Kasumi-1 (cell line): Measurements from ENCODE around the gene CIAO3.

Experiments
- DNase-seq, 2 experiments: peaks; one replicate each; lab custom pipeline; 2025; lab: John Stamatoyannopoulos, UW

CIAO3 gene

DNA sequence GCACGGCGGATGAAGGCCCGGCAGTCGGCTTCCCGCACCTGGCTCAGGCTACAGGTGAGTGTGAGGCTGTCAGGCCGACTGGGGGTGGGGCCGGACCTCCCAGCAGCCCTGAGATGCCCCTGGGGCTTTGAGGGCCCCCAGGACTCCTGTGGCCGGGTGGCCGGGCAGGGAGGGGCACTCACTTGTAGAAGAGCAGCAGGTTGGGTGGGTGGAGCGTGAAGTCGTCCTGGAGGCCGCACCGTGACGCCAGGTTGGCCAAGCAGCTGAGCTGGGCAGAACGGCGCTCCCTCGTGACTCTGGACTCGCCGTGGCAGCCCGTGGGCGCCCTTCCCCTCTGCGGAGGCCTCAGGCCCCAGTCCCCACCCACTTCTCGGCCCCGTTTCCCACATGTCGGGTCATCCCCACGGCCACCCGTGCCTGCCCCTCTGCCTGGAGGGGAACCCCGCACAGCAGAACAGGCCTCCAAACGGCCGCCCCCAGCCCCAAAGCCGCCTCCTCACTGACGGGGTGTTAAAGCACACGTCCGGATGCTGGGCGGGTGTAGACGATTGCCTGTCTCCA is 34.5 kb upstream of the CIAO3 start:
- no peak for DNase-seq

DNA sequence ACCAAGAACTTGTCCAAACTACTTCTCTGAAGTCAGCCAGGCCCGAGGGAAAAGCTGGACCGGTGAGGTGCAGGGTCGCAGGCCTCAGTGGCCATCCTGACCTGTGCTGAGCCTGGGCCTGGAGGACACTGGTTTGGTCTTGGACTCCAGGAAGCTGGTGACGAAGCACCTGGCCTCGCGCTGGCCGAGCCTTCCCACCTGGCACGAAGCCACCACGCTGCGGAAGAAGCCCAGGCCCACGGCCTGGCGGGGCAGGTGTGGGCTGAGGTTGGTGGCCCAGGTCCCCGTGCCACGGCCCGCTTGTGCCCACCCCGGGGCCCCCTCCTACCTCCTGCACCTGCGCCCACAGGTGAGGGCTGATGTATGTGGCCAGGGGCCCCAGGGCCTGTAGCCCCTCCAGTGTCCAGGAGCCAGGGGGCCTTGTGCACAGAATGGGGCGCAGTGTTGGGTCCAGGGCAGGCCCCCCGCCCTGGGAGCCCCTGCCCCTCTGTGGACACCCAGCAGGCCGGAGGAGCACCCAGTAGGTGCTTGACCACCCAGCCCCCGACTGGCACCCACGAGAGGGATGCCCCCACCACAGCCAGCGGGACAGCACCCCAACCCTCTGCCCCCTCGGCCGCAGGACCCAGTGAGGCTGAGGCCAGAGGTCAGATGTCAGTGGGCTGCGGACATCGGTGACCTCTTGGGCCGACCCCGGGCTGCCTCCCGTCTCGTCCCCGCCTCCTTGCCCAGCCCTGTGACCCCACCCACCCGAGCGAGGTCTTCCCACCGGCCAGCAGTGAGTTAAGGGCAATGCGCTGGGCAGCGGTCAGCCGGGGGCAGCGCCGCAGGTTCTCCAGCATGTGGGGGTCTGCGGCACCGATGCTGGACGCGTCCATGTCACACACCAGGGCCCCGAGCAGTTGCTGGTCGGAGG is 33.5 kb upstream of the CIAO3 start:
- no peak for DNase-seq

- DNase-seq: no peak
Observed at GRCh38 chr16:772959-773358, 32.2 kb upstream of the CIAO3 start.

- no peak for DNase-seq
Observed at GRCh38 chr16:770411-770810, 29.6 kb upstream of the CIAO3 start.

GRCh38 chr16:769934-770333 is 29.1 kb upstream of the CIAO3 start:
- DNase-seq: no peak

DNA sequence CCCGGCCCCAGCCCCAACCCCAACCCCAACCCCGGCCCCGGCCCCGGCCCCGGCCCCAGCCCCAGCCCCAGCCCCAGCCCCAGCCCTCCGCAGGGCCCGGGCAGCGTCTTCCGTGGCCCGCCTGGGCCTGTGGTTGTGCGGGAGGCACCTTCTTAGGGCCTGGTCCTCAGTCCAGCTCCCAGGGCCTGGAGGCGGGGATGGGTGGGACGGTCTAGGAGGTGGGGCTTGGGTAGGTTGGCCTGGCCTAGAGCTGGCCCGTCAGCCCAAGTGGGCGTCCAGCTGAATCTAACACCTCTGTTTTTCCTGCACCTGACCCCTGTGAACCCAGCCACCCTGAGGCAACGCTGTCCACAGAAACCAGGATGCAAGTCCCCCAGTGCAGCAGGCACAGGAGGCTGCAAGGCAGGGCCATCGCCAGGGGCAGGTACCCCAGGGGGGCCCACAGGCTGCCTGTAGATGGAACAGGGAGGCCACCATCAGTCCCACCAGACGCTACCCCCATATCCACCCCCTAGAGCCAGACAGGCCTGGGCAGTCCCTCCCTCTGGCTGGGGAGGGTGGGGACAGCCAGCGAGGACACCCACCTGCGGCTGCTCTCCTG is 28.5 kb upstream of the CIAO3 start:
- DNase-seq: no peak

- DNase-seq: no peak
Observed at GRCh38 chr16:768428-768827, 27.6 kb upstream of the CIAO3 start.

DNA sequence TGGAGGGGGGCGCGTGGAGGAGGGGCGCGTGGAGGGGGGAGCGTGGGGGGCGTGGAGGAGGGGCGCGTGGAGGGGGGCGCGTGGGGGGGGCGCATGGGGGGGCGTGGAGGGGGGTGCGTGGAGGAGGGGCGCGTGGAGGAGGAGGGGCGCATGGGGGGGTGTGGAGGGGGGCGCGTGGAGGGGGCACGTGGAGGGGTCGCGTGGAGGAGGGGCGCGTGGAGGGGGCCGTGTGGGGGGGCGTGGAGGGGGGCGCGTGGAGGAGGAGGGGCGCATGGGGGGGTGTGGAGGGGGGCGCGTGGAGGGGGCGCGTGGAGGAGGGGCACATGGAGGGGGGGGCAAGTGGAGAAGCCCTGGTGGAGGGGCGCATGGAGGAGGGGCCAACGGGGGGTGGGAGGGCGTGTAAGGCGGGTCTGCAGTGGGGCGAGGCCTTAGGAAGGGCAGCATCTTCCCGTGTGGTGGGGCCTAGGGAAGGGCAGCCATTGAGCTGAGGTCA is 27.0 kb upstream of the CIAO3 start:
- no peak for DNase-seq

DNA sequence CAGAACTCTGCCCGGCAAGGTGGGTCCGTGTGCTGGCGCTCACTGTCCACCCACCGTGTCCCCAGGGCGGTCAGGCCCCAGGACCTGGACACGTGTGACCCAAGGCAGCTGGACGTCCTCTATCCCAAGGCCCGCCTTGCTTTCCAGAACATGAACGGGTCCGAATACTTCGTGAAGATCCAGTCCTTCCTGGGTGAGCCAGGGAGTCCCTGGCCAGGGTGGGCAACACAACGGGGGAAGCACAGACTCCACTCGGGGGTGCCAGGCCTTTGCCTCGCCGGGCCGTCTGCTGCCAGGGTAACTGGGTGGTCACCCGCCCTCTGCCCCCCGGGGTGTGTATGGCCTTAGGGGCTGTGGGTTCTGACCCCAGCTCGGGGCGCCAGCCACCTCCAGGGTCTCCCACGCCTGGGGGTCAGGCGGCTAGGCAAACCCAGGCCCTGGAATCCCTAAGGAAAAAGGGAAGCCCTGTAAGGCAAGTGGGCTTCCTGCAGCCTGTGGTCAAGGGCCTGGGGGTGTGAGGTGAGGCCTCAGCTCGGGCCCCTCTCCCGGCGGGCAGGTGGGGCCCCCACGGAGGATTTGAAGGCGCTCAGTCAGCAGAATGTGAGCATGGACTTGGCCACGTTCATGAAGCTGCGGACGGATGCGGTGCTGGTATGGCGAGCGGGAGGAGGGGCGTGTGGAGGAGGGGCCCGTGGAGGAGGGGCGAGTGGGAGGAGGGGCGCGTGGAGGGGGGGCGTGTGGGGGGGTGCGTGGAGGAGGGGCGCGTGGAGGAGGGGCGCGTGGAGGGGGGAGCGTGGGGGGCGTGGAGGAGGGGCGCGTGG is 26.2 kb upstream of the CIAO3 start:
- DNase-seq: no peak

- DNase-seq: no peak
Observed at GRCh38 chr16:766008-766819, 25.4 kb upstream of the CIAO3 start.

DNA sequence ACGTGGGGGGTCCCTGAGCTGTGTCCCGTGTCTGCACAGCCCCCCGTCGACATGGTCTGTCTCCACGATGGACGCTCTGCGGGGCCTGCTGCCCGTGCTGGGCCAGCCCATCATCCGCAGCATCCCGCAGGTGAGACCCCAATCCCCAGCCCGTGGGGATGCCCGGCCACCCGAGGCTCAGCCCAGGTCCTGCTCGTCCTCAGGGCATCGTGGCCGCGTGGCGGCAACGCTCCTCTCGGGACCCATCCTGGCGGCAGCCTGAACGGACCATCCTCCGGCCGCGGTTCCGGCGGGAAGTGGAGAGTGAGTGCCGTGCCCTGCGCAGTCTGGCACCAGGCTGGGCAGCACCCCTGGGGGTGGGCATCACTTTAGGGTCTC is 24.7 kb upstream of the CIAO3 start:
- DNase-seq: no peak

- DNase-seq: no peak
Observed at GRCh38 chr16:764848-765487, 24.2 kb upstream of the CIAO3 start.

DNA sequence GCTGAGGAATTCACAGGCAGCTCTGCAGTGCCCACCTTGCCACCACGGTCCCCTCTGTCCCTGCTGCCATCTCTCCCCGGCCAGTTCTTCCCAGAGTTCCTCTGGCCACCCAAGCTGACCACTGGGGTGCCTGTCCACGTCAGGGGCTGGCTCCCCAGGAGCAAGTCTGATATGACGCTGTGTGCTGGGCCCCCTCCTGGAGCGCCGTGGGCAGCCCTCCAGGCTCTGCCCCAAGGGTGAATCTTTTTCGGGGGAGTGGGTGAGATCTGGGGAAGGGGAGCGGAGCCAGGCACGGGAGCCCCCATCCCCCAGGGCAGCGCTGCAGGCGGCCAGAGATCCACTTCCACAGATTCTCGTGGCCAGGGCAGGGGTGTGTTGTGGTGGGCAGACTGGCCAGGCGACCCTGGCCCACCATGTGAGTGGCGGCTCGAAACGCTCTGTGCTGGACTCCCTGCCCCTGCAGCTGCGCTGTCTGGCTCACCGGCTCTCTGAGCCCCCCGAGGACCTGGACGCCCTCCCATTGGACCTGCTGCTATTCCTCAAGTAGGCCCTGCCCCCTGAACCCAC is 23.5 kb upstream of the CIAO3 start:
- no peak for DNase-seq

GRCh38 chr16:763369-764183 is 22.8 kb upstream of the CIAO3 start:
- DNase-seq: no peak

- DNase-seq: no peak
Observed at GRCh38 chr16:762595-763268, 21.9 kb upstream of the CIAO3 start.

- DNase-seq: no peak
Observed at GRCh38 chr16:761625-762513, 21.1 kb upstream of the CIAO3 start.

DNA sequence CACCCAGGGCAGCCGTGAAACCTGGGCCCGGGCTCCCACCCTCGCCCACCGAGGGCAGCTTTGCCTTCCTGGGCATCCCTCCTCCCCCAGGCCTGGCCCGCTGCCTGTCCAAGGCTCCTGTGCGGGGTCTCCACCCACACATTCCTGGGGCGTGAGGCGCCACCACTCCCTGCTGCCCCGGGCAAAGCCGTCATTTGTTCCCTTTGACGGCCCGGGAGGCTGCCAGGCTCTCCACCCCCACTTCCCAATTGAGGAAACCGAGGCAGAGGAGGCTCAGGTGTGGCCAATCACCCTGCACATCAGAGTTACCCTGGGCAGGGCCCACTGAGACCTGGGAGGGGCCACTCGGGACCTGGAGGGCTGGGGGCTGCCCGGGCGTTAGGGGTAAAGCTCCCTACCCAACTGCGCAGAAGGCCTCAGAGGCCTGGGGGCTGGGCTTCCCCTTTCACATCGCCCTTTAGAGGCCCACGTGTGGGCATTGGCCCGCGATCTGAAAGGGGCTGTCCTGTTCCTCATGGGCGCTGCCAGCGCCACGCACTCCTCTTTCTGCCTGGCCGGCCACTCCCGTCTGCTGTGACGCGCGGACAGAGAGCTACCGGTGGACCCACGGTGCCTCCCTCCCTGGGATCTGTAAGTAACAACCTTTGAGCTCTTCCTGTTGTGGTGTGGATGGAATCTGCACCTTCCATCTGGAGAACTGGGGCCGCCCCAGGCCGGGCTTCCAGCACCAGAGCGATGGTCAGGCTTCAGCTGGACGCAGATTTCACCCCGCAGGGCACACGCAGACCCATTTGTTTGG is 19.9 kb upstream of the CIAO3 start, which contains the start of gene MSLN:
MSLN (plus strand) TSS at position 190 of the 799 bp plus-strand sequence. CDS start 1,947 bp downstream, outside the sequence.
- DNase-seq: no peak
